ENCODE data around the gene KANSL1L.

KANSL1L gene

GRCh38 chr2:210171309-210172218, at the start of gene KANSL1L:
TSS of gene KANSL1L (minus strand) at chr2:210171409. CDS start at chr2:210154582, 16,827 bp downstream.
- Mint-ChIP-seq H3K4me1 (peaks cover 31% of the 10 kb centered on the region), H3K36me3 (ENCODE audit: low read depth) (no peaks in the 10 kb centered on the region), H3K4me3 (peak within 1 kb of the TSS; percentile 95 to 99 (median 98)), H3K27ac (peak within 1 kb of the TSS; percentile 99), H3K9me3 (no peaks in the 10 kb centered on the region), H3K27me3 (ENCODE audit: low read depth) (peaks cover 3% of the 10 kb centered on the region)
- TF ChIP-seq CTCF (IDR thresholded peaks at IDR 0.05; ENCODE audit: unreplicated experiment in 3 of 3): no peak

- no peaks in the 10 kb centered on the region for H3K9me3 Mint-ChIP-seq
- no peaks in the 10 kb centered on the region for H3K36me3 Mint-ChIP-seq (ENCODE audit: low read depth)
- no peak overlapping the region for H3K27ac Mint-ChIP-seq
- H3K4me1 Mint-ChIP-seq: no peaks in the 10 kb centered on the region
- TF ChIP-seq CTCF (IDR thresholded peaks at IDR 0.05; ENCODE audit: unreplicated experiment in 3 of 3): no peak
- H3K27me3 Mint-ChIP-seq (ENCODE audit: low read depth): peaks cover 5% of the 10 kb centered on the region
- no peak overlapping the region for H3K4me3 Mint-ChIP-seq
Measured at GRCh38 chr2:210215120-210215519, 43.9 kb upstream of the KANSL1L start.

- no peaks in the 10 kb centered on the region for H3K36me3 Mint-ChIP-seq (ENCODE audit: low read depth)
- H3K9me3 Mint-ChIP-seq: no peaks in the 10 kb centered on the region
Measured at GRCh38 chr2:210210185-210210584, 39.0 kb upstream of the KANSL1L start.

GRCh38 chr2:210207929-210208328, 36.7 kb upstream of the KANSL1L start:
- no peak overlapping the region for H3K4me3 Mint-ChIP-seq
- H3K27ac Mint-ChIP-seq: no peak overlapping the region
- no peaks in the 10 kb centered on the region for H3K4me1 Mint-ChIP-seq
- no peaks in the 10 kb centered on the region for H3K36me3 Mint-ChIP-seq (ENCODE audit: low read depth)
- peaks cover 7% of the 10 kb centered on the region for H3K27me3 Mint-ChIP-seq (ENCODE audit: low read depth)
- no peak for TF ChIP-seq CTCF (IDR thresholded peaks at IDR 0.05; ENCODE audit: unreplicated experiment in 3 of 3)
- H3K9me3 Mint-ChIP-seq: no peaks in the 10 kb centered on the region

More at GRCh38 chr2:210210185-210210584, 39.0 kb upstream of the KANSL1L start:
- no peak overlapping the region for H3K27ac Mint-ChIP-seq
- no peak for TF ChIP-seq CTCF (IDR thresholded peaks at IDR 0.05; ENCODE audit: unreplicated experiment in 3 of 3)
- H3K4me3 Mint-ChIP-seq: no peak overlapping the region
- peaks cover 4% of the 10 kb centered on the region for H3K27me3 Mint-ChIP-seq (ENCODE audit: low read depth)
- no peaks in the 10 kb centered on the region for H3K4me1 Mint-ChIP-seq

- H3K36me3 Mint-ChIP-seq (ENCODE audit: low read depth): no peaks in the 10 kb centered on the region
- H3K9me3 Mint-ChIP-seq: no peaks in the 10 kb centered on the region
- H3K27ac Mint-ChIP-seq: no peak overlapping the region
- TF ChIP-seq CTCF (IDR thresholded peaks at IDR 0.05; ENCODE audit: unreplicated experiment in 3 of 3): no peak
- no peaks in the 10 kb centered on the region for H3K4me1 Mint-ChIP-seq
- no peak overlapping the region for H3K4me3 Mint-ChIP-seq
- H3K27me3 Mint-ChIP-seq (ENCODE audit: low read depth): peaks cover 30% of the 10 kb centered on the region
Measured at GRCh38 chr2:210203558-210203957, 32.3 kb upstream of the KANSL1L start.

- Mint-ChIP-seq H3K36me3 (ENCODE audit: low read depth) (no peaks in the 10 kb centered on the region), H3K4me1 (no peaks in the 10 kb centered on the region), H3K9me3 (no peaks in the 10 kb centered on the region), H3K27ac (no peak overlapping the region), H3K27me3 (ENCODE audit: low read depth) (peaks cover 30% of the 10 kb centered on the region), H3K4me3 (no peak overlapping the region)
- no peak for TF ChIP-seq CTCF (IDR thresholded peaks at IDR 0.05; ENCODE audit: unreplicated experiment in 3 of 3)
Measured at GRCh38 chr2:210203147-210203546, 31.9 kb upstream of the KANSL1L start.

All from nephron (organoid).